VCaP (cell line): ENCODE results near the gene SHISA8.

ENCODE experiments used
- H3K27ac ChIP-seq: fragments of 450-650 bp; 2 replicates; pipeline ENCODE4 v1.5.1; 2017
- CTCF ChIP-seq: fragments of 450-650 bp; conservative IDR thresholded peaks from 2 replicates; pipeline ENCODE4 v1.5.1; 2017; ENCODE audit warnings: mild to moderate bottlenecking, moderate library complexity

SHISA8 gene

GRCh38 chr22:41915035-41915785 lies at the start of gene SHISA8:
Gene SHISA8 (minus strand): TSS chr22:41915074. CDS start chr22:41914667, 407 bp downstream.
- peak within 1 kb of the TSS; percentile 24; the same call in 1 of the 2 replicates for H3K27ac ChIP-seq
- TF ChIP-seq CTCF: no peak

DNA sequence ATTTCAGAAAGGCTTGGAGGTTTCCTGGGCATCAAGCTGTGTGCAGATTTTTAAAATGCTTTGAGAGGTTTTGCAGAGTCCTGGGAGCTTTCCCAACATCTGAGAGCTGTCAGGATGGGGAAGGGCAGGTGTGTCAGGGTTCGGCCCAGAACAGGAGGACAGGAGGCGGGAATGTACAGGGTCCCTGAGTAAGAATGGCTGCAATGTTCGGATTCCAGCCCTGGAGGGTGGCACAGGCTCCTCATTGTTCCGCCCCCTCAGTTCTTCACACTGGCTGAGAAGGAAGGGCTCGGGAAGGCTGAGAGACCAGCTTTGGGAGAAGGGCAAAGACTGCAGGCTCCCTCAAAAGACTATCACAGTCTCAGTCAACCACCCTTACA lies 49.2 kb upstream of the SHISA8 start:
- H3K27ac ChIP-seq: no peak overlapping the region
- TF ChIP-seq CTCF: no peak

GRCh38 chr22:41963453-41964111 lies 48.7 kb upstream of the SHISA8 start:
- H3K27ac ChIP-seq: no peak overlapping the region
- no peak for TF ChIP-seq CTCF

DNA sequence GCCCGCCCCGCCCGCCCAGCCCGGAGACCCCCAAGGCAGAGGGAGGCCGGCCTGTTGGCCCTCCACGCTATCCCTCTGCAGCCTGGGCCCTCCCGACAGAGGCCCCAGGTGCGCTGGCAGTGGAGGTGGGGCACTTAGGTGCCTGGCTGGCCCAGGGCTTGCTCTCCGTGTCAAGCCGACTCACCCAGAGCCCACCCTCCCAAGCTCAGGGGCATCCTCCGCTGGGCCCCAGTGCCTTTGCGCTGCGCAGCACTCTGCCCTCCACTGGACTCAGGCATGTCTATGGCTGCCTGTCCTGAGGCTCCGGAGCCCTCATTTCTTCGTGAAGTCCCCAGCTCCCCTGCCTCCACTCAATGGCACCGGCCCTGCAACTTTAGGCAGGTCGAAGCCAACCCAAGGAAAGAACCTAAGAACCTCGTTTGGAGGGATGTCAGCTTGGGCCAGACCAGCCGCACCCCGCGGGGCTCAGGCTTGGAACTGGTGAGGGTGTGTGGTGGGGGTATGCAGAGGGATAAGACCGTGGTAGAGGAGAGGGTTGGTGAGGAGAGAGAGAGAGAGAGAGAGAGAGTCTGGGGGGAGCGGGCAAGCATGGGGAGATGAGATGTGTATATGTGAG lies 43.2 kb upstream of the SHISA8 start:
- no peak overlapping the region for H3K27ac ChIP-seq
- TF ChIP-seq CTCF: no peak

DNA sequence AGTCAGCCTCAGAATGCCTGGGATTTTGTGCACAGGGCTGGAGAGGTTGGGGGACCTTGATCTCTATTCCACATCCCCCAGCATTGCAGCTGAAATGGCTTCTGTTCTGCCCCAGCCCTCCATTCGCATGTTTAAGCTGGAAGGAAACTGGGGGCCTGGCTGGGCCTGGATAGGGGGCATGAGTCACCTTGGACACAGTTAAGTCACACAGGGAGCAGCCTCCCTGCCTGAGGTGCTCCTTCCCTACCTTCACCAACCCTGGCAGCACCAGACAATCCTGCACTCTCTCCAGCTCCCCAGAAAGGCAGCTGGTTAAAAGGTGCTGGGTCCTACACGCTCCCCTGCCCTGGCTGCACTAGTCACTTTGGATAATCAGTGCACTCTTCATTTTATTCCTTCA lies 37.8 kb upstream of the SHISA8 start:
- TF ChIP-seq CTCF: no peak
- no peak overlapping the region for H3K27ac ChIP-seq

- TF ChIP-seq CTCF: no peak
- H3K27ac ChIP-seq: no peak within 1 kb of the TSS
Measured at GRCh38 chr22:41951898-41952474, 37.1 kb upstream of the SHISA8 start, which contains the start of gene SMIM45. Gene SMIM45 (plus strand): TSS chr22:41952150.
